GM12801 (cell line): ENCODE results near the gene APOBEC3H.

Source experiments
- TF ChIP-seq, protein P1 (sequence below): IDR thresholded peaks from one replicate; pipeline ENCODE4 v1.5.1; 2011; ENCODE audit warnings: control low read depth; ENCODE audit not compliant: insufficient read length; ENCODE audit errors: extremely low read depth

Gene APOBEC3H

DNA sequence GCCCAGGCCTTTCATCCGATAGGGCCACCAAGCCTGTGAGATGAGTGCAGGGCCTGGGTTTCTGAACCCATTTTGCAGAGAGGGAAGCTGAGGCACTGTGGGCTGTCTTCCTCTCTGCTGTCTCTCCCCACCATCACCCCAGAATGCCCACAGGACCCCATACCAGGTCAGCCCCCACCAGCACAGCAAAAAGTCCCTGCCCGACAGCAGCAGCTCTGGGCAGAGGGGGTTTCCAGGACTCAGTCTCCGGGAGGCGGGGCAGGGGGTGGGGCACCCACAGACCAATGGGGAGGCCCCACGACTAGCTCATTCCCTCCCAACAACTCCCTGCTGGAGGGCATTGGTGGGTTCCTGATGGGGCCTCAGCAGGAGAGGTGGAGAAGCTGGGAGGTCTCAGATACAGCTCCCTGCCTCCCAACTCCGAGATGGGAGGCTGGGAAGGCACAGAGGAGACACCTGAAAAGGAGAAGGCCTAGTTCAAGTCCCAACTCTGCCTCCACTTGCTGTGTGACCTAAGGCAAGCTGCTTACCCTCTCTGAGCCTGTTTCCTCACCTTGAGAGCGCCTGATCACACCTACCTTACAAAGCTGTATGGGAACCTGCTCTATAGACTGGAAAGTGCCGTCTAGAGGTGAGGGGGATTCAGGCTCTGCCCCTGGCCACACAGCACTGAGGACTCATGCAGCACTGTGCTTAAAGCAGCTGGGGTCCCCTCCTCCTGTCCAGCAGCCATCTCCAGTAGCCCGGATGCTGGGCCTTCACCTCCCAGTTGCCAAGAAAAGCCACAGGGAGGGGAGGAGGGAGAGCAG is 51.9 kb downstream of the APOBEC3H start:
- TF ChIP-seq, protein P1, sequence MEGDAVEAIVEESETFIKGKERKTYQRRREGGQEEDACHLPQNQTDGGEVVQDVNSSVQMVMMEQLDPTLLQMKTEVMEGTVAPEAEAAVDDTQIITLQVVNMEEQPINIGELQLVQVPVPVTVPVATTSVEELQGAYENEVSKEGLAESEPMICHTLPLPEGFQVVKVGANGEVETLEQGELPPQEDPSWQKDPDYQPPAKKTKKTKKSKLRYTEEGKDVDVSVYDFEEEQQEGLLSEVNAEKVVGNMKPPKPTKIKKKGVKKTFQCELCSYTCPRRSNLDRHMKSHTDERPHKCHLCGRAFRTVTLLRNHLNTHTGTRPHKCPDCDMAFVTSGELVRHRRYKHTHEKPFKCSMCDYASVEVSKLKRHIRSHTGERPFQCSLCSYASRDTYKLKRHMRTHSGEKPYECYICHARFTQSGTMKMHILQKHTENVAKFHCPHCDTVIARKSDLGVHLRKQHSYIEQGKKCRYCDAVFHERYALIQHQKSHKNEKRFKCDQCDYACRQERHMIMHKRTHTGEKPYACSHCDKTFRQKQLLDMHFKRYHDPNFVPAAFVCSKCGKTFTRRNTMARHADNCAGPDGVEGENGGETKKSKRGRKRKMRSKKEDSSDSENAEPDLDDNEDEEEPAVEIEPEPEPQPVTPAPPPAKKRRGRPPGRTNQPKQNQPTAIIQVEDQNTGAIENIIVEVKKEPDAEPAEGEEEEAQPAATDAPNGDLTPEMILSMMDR = no peak

DNA sequence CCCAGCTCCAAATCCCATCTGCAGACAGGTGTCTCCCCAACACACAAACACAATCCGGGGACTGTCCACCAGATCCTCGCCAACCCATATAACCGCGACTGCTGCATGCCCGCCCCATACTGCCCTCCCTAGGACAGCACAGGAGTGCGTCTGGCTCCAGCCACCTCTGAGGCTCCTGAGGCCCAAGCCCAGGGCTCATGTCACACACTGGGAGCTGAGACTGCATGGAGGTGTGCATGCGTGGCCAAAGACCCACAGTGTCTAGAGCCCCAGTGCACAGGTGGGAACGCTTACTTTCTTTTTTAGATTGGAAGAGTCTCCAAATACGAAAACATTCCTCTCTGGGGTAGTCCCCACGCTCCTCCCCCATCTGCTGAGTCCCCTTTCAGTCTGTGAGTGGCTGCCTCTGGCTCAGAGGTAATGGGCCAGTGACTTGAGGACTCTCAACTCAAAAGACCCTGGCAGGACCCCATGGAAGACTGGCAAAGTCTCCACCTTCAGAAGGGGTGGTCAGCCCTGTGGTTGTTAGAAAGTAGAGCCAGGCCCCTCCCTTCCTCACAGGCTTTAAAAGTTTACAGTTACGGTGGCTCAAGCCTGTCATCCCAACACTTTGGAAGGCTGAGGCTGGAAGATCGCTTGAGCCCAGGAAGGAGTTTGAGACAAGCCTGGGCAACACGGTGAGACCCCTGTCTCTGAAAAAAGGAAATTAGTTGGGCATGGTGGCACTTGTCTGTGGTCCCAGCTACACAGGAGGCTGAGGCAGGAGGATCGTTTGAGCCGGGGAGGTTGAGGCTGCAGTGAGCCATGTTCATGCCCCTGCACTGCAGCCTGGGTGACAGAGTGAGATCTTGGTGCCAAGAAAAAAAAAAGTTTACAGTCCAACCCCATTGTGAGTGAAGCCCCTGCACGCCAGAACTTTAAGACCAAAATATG is 53.1 kb downstream of the APOBEC3H start:
- TF ChIP-seq, protein P1 = no peak

DNA sequence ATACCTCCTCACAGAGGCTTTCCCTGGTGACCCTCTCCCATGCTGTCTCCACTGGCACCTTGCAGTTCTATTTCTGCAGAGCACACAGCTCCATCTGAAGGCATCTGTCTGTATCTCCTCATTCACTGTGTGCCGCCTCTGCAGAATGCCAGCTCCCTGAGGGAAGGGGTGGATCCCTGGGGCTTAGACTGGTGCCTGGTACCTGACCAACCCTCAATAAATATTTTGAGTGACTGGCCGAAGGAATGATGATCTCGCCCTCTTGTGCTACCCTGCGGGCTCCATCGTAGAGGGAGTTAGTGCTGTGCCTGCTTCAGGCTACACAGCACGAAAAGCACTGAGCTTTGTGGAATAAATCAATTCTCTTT is 53.8 kb downstream of the APOBEC3H start:
- TF ChIP-seq, protein P1 = no peak

DNA sequence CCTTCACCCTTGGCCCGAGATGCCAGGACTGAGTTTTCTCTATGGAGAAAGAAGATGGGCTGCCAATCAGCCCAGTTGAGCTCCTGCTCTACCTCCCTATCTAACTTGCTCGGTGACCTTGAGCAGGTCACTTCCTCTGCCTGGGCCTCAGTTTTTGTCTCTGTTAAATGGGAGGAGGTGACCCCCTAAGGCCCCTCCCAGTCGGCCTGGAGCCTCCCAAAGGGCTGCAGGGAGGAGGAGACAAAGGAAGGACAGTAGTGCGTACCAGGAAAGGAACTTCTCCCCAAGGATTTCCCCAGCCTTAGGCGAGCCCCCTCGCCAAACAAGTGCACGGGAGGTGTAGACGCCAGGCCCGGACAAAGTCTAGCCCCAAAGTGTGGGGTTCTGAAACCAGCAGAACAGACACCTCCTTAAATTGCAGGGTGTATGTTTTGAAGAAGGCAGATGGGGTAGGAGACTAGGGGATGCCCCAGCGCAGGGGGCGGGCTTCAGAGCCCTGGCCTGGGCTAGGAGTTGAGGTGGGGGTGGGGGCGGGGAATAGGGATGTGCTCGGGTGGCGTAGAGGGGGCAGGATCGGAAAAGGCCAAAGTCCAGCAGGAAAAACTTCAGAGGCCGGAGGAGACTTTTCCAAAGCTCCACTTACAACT is 54.4 kb downstream of the APOBEC3H start:
- TF ChIP-seq, protein P1 = no peak

DNA sequence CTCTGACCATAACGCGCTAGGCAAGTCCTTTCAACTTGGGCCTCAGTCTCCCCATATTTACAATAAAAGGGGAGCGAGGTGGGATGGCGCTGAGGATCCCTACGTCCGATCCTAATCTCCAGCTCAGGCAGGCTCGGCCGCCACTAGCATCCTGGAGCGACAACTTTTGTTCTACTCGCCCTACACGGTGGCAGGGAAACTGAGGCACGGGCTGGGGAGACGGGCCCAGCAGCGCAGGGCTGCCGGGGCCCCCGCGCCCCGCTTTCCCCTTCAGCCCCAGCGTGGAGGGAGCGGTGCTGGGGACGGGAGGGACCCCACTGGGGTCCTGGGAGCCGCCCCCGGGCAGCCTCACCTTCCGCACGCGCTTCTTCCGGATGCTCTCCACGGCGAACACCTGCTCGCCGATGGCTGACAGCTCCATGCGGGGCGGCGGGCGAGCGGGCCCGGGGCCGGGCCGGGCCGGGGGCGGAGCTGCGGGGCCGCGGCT is 55.0 kb downstream of the APOBEC3H start:
- TF ChIP-seq, protein P1 = no peak

DNA sequence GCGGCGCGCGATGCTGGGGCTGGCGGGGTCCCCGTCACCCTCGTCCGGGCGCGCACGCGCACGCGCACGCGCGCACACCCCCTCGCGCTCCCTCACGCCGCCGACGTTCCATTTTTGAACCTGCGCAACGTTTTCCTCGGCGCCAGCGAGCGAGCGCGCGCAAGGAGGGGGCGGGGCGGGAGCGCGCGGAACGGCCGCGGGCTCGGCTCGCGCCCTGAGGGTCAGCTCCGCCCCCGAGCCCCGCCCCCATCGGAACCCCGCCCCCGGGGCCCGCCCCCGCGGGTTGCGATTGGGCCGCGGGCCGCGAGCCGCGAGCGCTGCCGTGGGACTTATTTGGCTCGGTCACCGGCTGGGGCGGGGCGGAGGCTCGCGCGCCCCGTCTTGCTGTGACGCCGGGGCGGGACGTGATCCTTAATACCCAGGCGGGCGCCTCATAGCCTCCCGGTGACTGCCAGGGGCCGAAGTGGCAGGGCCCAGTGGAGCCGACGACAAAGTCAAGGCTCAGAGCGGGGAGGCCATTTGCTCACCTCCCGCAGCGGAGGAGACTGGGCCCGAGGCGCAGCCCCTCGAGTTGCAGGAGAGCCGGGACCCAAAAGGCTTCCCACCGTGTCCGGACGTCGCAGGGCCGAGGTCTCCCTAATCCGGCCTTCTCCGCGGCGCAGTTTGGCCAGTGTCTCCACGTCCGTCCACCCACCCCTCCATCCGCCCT is 55.6 kb downstream of the APOBEC3H start, which contains the start of gene CBX7:
TSS of gene CBX7 (minus strand) at position 170 of the 709 bp plus-strand sequence. CDS start 236 bp downstream, outside the sequence.
- TF ChIP-seq, protein P1 = no peak
